ENCODE results near the gene ZNF438.

ZNF438 gene

DNA sequence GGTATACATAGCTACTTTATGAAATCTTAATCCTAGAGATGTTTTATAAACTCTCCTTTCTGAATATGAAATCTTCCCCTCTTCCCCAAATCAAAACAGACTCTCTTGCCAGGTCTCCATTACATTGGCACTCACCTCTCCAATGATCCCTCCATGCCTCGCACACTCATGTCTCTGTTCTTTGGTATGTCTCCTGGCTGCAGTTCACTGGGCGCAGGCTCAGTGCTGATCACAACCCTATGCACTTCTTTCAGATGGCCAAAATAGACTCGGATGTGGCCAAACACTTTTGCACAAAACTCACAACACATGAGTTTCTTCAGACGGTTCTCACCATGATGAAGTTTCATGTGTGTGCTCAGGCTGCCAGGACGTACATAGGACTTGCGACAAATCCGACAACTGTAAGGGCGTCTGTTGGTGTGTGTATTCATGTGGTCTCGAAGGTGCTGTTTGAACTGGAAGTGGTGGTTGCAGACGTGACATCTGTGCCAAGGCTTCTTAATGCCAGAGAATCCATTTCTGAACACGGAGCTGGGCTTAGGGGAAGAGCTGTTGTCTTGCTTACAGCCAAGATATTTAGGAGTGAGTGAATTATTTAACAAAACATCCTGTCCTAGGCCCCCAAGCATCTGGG, 183.2 kb downstream of the ZNF438 start:
- no peak for DNase-seq
- WGBS (ENCODE audit: extremely low coverage, insufficient coverage, low lambda C conversion rate) = no CpG with 5 or more reads among the region's 11 CpGs
- no peak overlapping the region for H3K18ac ChIP-seq (ENCODE audit: low read length)
- H3K27me3 ChIP-seq (ENCODE audit: insufficient read depth, low read length, poor library complexity) = no peaks in the 10 kb centered on the region
- no peak overlapping the region for H2BK120ac ChIP-seq (ENCODE audit: low read depth, low read length)
- H3K4me1 ChIP-seq (ENCODE audit: control insufficient read depth, low read depth, low read length) = no peaks in the 10 kb centered on the region
- no peak overlapping the region for H2BK15ac ChIP-seq (replicated peaks; ENCODE audit: low read depth)
- no peak overlapping the region for H2BK5ac ChIP-seq (ENCODE audit: low read length)
- H3K27ac ChIP-seq (ENCODE audit: low read depth, low read length) = no peak overlapping the region
- H3K4me2 ChIP-seq (ENCODE audit: low read length) = no peak overlapping the region
- no peak overlapping the region for H3K56ac ChIP-seq (ENCODE audit: low read length)
- H3K79me1 ChIP-seq (ENCODE audit: low read length) = no peaks in the 10 kb centered on the region
- no peak overlapping the region for H3K4ac ChIP-seq (ENCODE audit: low read depth, low read length)
- no peak overlapping the region for H3K9ac ChIP-seq (ENCODE audit: low read length)
- H3K4me3 ChIP-seq (ENCODE audit: low read length) = no peak overlapping the region
- no peaks in the 10 kb centered on the region for H3K36me3 ChIP-seq (ENCODE audit: control insufficient read depth, insufficient read depth, low read length)
- no peak overlapping the region for H4K5ac ChIP-seq (ENCODE audit: low read length)
- no peak overlapping the region for H2AK5ac ChIP-seq (ENCODE audit: low read length)
- H3K23ac ChIP-seq (ENCODE audit: low read length) = no peak overlapping the region
- no peaks in the 10 kb centered on the region for H3K79me2 ChIP-seq (ENCODE audit: control insufficient read depth, insufficient read depth, low read length)
- no peak overlapping the region for H4K8ac ChIP-seq (ENCODE audit: low read depth, low read length)

DNA sequence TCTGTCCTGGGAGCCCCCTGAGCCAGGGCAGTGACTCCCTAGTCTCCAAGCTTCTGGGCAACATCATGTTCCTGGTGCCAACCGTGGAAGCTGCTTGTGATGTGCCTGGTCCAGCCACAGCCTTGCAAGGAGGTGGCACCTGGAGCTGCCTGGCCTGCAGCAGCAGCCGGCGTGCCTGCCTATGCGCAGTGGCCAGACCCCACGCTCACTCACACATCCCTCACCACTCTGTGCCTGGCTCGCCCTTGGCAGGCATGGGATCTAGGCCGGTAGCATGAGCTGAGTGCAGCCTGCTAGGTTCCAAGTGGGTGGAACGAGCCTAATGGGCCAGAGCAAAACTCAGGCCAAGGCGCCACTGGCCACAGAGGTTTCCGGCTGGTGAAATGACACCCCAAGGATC, 184.0 kb downstream of the ZNF438 start:
- Histone ChIP-seq H3K27ac (ENCODE audit: low read depth, low read length) (no peak overlapping the region), H2BK15ac (replicated peaks; ENCODE audit: low read depth) (no peak overlapping the region), H4K8ac (ENCODE audit: low read depth, low read length) (no peak overlapping the region), H3K4me2 (ENCODE audit: low read length) (no peak overlapping the region), H2BK120ac (ENCODE audit: low read depth, low read length) (no peak overlapping the region), H3K79me1 (ENCODE audit: low read length) (no peaks in the 10 kb centered on the region), H2BK5ac (ENCODE audit: low read length) (no peak overlapping the region), H4K5ac (ENCODE audit: low read length) (no peak overlapping the region), H3K4ac (ENCODE audit: low read depth, low read length) (no peak overlapping the region), H3K9ac (ENCODE audit: low read length) (no peak overlapping the region), H2AK5ac (ENCODE audit: low read length) (no peak overlapping the region), H3K4me3 (ENCODE audit: low read length) (no peak overlapping the region), H3K23ac (ENCODE audit: low read length) (no peak overlapping the region), H3K4me1 (ENCODE audit: control insufficient read depth, low read depth, low read length) (no peaks in the 10 kb centered on the region), H3K18ac (ENCODE audit: low read length) (no peak overlapping the region), H3K56ac (ENCODE audit: low read length) (no peak overlapping the region), H3K27me3 (ENCODE audit: insufficient read depth, low read length, poor library complexity) (no peaks in the 10 kb centered on the region), H3K79me2 (ENCODE audit: control insufficient read depth, insufficient read depth, low read length) (no peaks in the 10 kb centered on the region), H3K36me3 (ENCODE audit: control insufficient read depth, insufficient read depth, low read length) (no peaks in the 10 kb centered on the region)
- DNase-seq = no peak
- WGBS (ENCODE audit: extremely low coverage, insufficient coverage, low lambda C conversion rate) = no CpG with 5 or more reads among the region's 10 CpGs

DNA sequence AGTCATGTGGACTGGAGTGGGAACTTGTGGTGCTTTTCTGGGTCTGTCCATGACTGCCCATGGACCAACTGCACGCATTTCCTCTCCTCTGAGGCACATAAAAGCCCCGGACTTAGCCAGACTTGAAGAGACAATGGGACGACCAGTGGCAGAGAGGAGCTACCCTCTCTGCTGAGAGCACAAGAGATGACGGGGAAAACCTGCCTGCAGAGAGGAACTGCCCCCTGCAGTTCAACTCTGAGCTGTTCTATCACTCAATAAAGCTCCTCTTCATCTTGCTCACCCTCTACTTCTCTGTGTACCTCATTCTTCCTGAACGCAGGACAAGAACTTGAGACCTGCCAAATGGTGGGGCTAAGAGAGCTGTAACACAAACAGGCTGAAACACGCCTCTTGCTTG, 184.5 kb downstream of the ZNF438 start:
- no peak overlapping the region for H3K56ac ChIP-seq (ENCODE audit: low read length)
- no peak overlapping the region for H4K8ac ChIP-seq (ENCODE audit: low read depth, low read length)
- H3K79me2 ChIP-seq (ENCODE audit: control insufficient read depth, insufficient read depth, low read length) = no peaks in the 10 kb centered on the region
- H3K4me3 ChIP-seq (ENCODE audit: low read length) = no peak overlapping the region
- no peak overlapping the region for H4K5ac ChIP-seq (ENCODE audit: low read length)
- H3K4me1 ChIP-seq (ENCODE audit: control insufficient read depth, low read depth, low read length) = no peaks in the 10 kb centered on the region
- no peak overlapping the region for H2BK5ac ChIP-seq (ENCODE audit: low read length)
- no peak overlapping the region for H3K4me2 ChIP-seq (ENCODE audit: low read length)
- H3K27ac ChIP-seq (ENCODE audit: low read depth, low read length) = no peak overlapping the region
- H3K4ac ChIP-seq (ENCODE audit: low read depth, low read length) = no peak overlapping the region
- H2BK120ac ChIP-seq (ENCODE audit: low read depth, low read length) = no peak overlapping the region
- H2AK5ac ChIP-seq (ENCODE audit: low read length) = no peak overlapping the region
- no CpG with 5 or more reads among the region's 6 CpGs for WGBS (ENCODE audit: extremely low coverage, insufficient coverage, low lambda C conversion rate)
- no peak overlapping the region for H2BK15ac ChIP-seq (replicated peaks; ENCODE audit: low read depth)
- no peak for DNase-seq
- H3K36me3 ChIP-seq (ENCODE audit: control insufficient read depth, insufficient read depth, low read length) = no peaks in the 10 kb centered on the region
- H3K23ac ChIP-seq (ENCODE audit: low read length) = no peak overlapping the region
- no peak overlapping the region for H3K9ac ChIP-seq (ENCODE audit: low read length)
- H3K27me3 ChIP-seq (ENCODE audit: insufficient read depth, low read length, poor library complexity) = no peaks in the 10 kb centered on the region
- H3K79me1 ChIP-seq (ENCODE audit: low read length) = no peaks in the 10 kb centered on the region
- H3K18ac ChIP-seq (ENCODE audit: low read length) = no peak overlapping the region

DNA sequence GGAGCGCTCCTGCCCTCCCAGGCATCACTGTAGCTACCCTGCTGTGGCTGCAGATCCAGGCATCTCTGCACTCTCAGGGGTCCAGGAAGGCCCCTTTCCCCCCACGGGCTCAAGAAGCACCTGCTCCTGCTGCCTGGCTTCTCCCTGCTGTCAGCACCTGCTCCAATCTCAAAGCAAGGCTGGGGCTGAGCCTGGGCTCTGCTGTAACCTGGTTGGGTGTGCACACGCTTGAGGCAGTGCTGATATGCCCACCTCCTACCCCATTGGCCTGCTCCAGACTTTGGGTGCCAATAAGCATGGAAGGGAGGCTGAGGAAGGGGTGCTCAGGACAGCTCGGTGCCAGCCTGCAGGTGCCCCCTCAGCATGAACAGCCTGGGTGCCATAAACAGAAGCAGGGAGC, 185.0 kb downstream of the ZNF438 start:
- DNase-seq = no peak
- Histone ChIP-seq H2AK5ac (ENCODE audit: low read length) (no peak overlapping the region), H2BK15ac (replicated peaks; ENCODE audit: low read depth) (no peak overlapping the region), H3K27me3 (ENCODE audit: insufficient read depth, low read length, poor library complexity) (no peaks in the 10 kb centered on the region), H3K4ac (ENCODE audit: low read depth, low read length) (no peak overlapping the region), H3K4me3 (ENCODE audit: low read length) (no peak overlapping the region), H3K18ac (ENCODE audit: low read length) (no peak overlapping the region), H3K56ac (ENCODE audit: low read length) (no peak overlapping the region), H3K4me1 (ENCODE audit: control insufficient read depth, low read depth, low read length) (no peaks in the 10 kb centered on the region), H3K79me2 (ENCODE audit: control insufficient read depth, insufficient read depth, low read length) (no peaks in the 10 kb centered on the region), H4K8ac (ENCODE audit: low read depth, low read length) (no peak overlapping the region), H4K5ac (ENCODE audit: low read length) (no peak overlapping the region), H2BK5ac (ENCODE audit: low read length) (no peak overlapping the region), H3K36me3 (ENCODE audit: control insufficient read depth, insufficient read depth, low read length) (no peaks in the 10 kb centered on the region), H3K23ac (ENCODE audit: low read length) (no peak overlapping the region), H3K79me1 (ENCODE audit: low read length) (no peaks in the 10 kb centered on the region), H3K27ac (ENCODE audit: low read depth, low read length) (no peak overlapping the region), H3K4me2 (ENCODE audit: low read length) (no peak overlapping the region), H3K9ac (ENCODE audit: low read length) (no peak overlapping the region), H2BK120ac (ENCODE audit: low read depth, low read length) (no peak overlapping the region)
- WGBS (ENCODE audit: extremely low coverage, insufficient coverage, low lambda C conversion rate) = no CpG with 5 or more reads among the region's 4 CpGs

DNA sequence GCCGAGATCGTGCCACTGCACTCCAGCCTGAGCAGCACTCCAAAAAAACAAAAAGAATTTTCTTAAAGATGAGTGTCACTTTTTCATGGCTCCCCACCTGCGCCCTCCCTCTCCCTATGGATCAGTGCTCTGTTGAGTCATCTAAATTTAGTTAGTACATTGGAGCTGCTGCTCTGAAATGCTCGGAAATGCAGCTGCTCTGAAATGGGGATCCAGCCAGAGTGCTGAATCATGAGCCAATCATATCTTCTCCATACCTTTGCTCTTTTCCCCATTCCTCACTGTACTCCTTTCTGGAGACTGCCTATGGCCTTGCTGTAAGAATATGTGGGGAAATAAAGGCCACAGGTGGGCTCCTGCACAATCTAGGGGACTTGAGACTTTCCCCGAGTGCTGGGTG, 188.8 kb downstream of the ZNF438 start:
- Histone ChIP-seq H4K8ac (ENCODE audit: low read depth, low read length) (no peak overlapping the region), H3K79me1 (ENCODE audit: low read length) (no peaks in the 10 kb centered on the region), H3K18ac (ENCODE audit: low read length) (no peak overlapping the region), H3K27ac (ENCODE audit: low read depth, low read length) (no peak overlapping the region), H2BK5ac (ENCODE audit: low read length) (no peak overlapping the region), H2AK5ac (ENCODE audit: low read length) (no peak overlapping the region), H3K27me3 (ENCODE audit: insufficient read depth, low read length, poor library complexity) (no peaks in the 10 kb centered on the region), H3K4me1 (ENCODE audit: control insufficient read depth, low read depth, low read length) (no peaks in the 10 kb centered on the region), H2BK120ac (ENCODE audit: low read depth, low read length) (no peak overlapping the region), H3K23ac (ENCODE audit: low read length) (no peak overlapping the region), H3K4me3 (ENCODE audit: low read length) (no peak overlapping the region), H3K56ac (ENCODE audit: low read length) (no peak overlapping the region), H4K5ac (ENCODE audit: low read length) (no peak overlapping the region), H2BK15ac (replicated peaks; ENCODE audit: low read depth) (no peak overlapping the region), H3K36me3 (ENCODE audit: control insufficient read depth, insufficient read depth, low read length) (no peaks in the 10 kb centered on the region), H3K4me2 (ENCODE audit: low read length) (no peak overlapping the region), H3K4ac (ENCODE audit: low read depth, low read length) (no peak overlapping the region), H3K79me2 (ENCODE audit: control insufficient read depth, insufficient read depth, low read length) (no peaks in the 10 kb centered on the region), H3K9ac (ENCODE audit: low read length) (no peak overlapping the region)
- DNase-seq = no peak
- no CpG with 5 or more reads among the region's 5 CpGs for WGBS (ENCODE audit: extremely low coverage, insufficient coverage, low lambda C conversion rate)

DNA sequence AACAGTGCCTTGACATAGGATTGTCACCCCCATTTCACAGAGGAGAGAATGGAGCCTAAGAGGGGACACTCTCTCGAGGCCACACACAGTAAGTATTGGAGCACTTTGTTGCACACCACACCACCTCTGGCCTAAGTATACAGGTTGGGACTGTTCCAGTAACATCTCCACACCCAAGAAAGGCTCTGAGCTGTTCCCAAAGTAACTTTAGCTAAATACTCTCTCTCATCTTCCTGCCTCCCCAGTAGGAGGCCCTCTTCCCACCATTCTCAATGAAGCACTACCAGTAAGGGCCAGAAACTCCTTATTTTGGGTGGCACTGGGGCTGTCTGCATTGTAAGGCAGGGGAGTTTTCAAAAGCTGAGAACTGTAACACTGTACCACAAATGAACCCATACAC, 189.5 kb downstream of the ZNF438 start:
- H3K79me2 ChIP-seq (ENCODE audit: control insufficient read depth, insufficient read depth, low read length) = no peaks in the 10 kb centered on the region
- no peak overlapping the region for H3K27ac ChIP-seq (ENCODE audit: low read depth, low read length)
- no peak overlapping the region for H2BK15ac ChIP-seq (replicated peaks; ENCODE audit: low read depth)
- no peak overlapping the region for H3K18ac ChIP-seq (ENCODE audit: low read length)
- no peak overlapping the region for H3K9ac ChIP-seq (ENCODE audit: low read length)
- no peaks in the 10 kb centered on the region for H3K27me3 ChIP-seq (ENCODE audit: insufficient read depth, low read length, poor library complexity)
- no peak overlapping the region for H2BK5ac ChIP-seq (ENCODE audit: low read length)
- no peak overlapping the region for H3K23ac ChIP-seq (ENCODE audit: low read length)
- no peak overlapping the region for H4K8ac ChIP-seq (ENCODE audit: low read depth, low read length)
- no peak overlapping the region for H3K4me2 ChIP-seq (ENCODE audit: low read length)
- no peaks in the 10 kb centered on the region for H3K4me1 ChIP-seq (ENCODE audit: control insufficient read depth, low read depth, low read length)
- H3K79me1 ChIP-seq (ENCODE audit: low read length) = no peaks in the 10 kb centered on the region
- H2BK120ac ChIP-seq (ENCODE audit: low read depth, low read length) = no peak overlapping the region
- no peak overlapping the region for H4K5ac ChIP-seq (ENCODE audit: low read length)
- H3K4me3 ChIP-seq (ENCODE audit: low read length) = no peak overlapping the region
- no peak overlapping the region for H2AK5ac ChIP-seq (ENCODE audit: low read length)
- H3K4ac ChIP-seq (ENCODE audit: low read depth, low read length) = no peak overlapping the region
- no peaks in the 10 kb centered on the region for H3K36me3 ChIP-seq (ENCODE audit: control insufficient read depth, insufficient read depth, low read length)
- no peak for DNase-seq
- no CpG with 5 or more reads among the region's 1 CpG for WGBS (ENCODE audit: extremely low coverage, insufficient coverage, low lambda C conversion rate)
- no peak overlapping the region for H3K56ac ChIP-seq (ENCODE audit: low read length)

All from mesendoderm (in vitro differentiated cells).